ENCODE data around the gene TMEM212. TPM values are rescaled to one million over a fixed set of nuclear protein-coding genes. Genes with fewer than 3 reads are reported as not detected.

TMEM212 gene
- polyA plus RNA-seq, 2 of the 4 experiments (the other 2 are of a cell fraction): not detected

GRCh38 chr3:171830518-171830875, 12.7 kb upstream of the TMEM212 start:
- Histone ChIP-seq H3K4me3 (no peak overlapping the region), H3K4me1 (peaks cover 60% of the 10 kb centered on the region), H3K27ac (peak overlapping the region; percentile 73 to 81), H3K9me3 (no peaks in the 10 kb centered on the region), H3K4me2 (peak overlapping the region; percentile 64; the same call in 2 of the 3 replicates)
- FAIRE-seq: no peak
- no peak for TF ChIP-seq RNF2 (IDR thresholded peaks at IDR 0.05; ENCODE audit: borderline replicate concordance, low read depth)
- no peak for TF ChIP-seq FOSL2 (IDR thresholded peaks at IDR 0.05)
- no peak for TF ChIP-seq FOSL2 (CRISPR knock-in tag; IDR thresholded peaks at IDR 0.05)
- TF ChIP-seq CHD2 (IDR thresholded peaks at IDR 0.05; ENCODE audit: low read length, partially characterized antibody): no peak
- no peak for TF ChIP-seq FOSB (CRISPR knock-in tag; IDR thresholded peaks at IDR 0.05)
- no peak for TF ChIP-seq NR3C1 (IDR thresholded peaks at IDR 0.05)
- TF ChIP-seq HMGXB4 (CRISPR knock-in tag; IDR thresholded peaks at IDR 0.05; ENCODE audit: borderline replicate concordance): no peak
- TF ChIP-seq PHF8 (IDR thresholded peaks at IDR 0.05; ENCODE audit: borderline replicate concordance, low read depth): no peak
- TF ChIP-seq TFCP2L1 (CRISPR knock-in tag; IDR thresholded peaks at IDR 0.05): no peak
- TF ChIP-seq CHD4 (IDR thresholded peaks at IDR 0.05; ENCODE audit: borderline replicate concordance): no peak
- TF ChIP-seq HDAC2 (IDR thresholded peaks at IDR 0.05): no peak
- TF ChIP-seq JUNB (IDR thresholded peaks at IDR 0.05): no peak
- no peak for TF ChIP-seq ZFP36 (IDR thresholded peaks at IDR 0.05; ENCODE audit: borderline replicate concordance, partially characterized antibody)
- TF ChIP-seq USF2 (IDR thresholded peaks at IDR 0.05): no peak
- no peak for TF ChIP-seq EHF (CRISPR knock-in tag; IDR thresholded peaks at IDR 0.05)
- no peak for DNase-seq (ENCODE audit: low read depth in 1 of 2, low spot score in 1 of 2)
- POLR2A ChIA-PET: no interaction called here
- ATAC-seq: no peak
- CTCF ChIA-PET: interaction anchor here (0.6 to 4.8 kb wide), 24 partner anchors 8 to 869 kb away, joined by 3 to 24 read pairs (median 4); partner anchors contain the start of gene PLD1

- no peak for FAIRE-seq
- no peak overlapping the region for H3K4me3 ChIP-seq
- H3K27ac ChIP-seq: peak overlapping the region; percentile 34 to 72; a peak in 4 of 6 replicates
- CTCF ChIA-PET: interaction anchor here (0.9 to 1.1 kb wide), 3 partner anchors 60 to 185 kb away, joined by 3 to 4 read pairs (median 3); no protein-coding TSS in a partner anchor
- no peak for ATAC-seq
- DNase-seq (ENCODE audit: low read depth in 1 of 2, low spot score in 1 of 2): no peak
- H3K4me1 ChIP-seq: peaks cover 48% of the 10 kb centered on the region
- 70% methylated on average over 3 of the region's 3 CpGs for WGBS (ENCODE audit: missing lambda C conversion rate)
- H3K9me3 ChIP-seq: no peaks in the 10 kb centered on the region
- POLR2A ChIA-PET: no interaction called here
- no peak for TF ChIP-seq HEYL (CRISPR knock-in tag; IDR thresholded peaks at IDR 0.05)
- no peak for TF ChIP-seq USF2 (IDR thresholded peaks at IDR 0.05)
- TF ChIP-seq RARB (CRISPR knock-in tag; IDR thresholded peaks at IDR 0.05): no peak
- no peak for TF ChIP-seq RAD21 (conservative IDR thresholded peaks at IDR 0.05 in 1 of 2, IDR thresholded peaks at IDR 0.05 in 1 of 2)
- TF ChIP-seq RFX5 (IDR thresholded peaks at IDR 0.05): no peak
- TF ChIP-seq CHD2 (IDR thresholded peaks at IDR 0.05; ENCODE audit: low read length, partially characterized antibody): no peak
- TF ChIP-seq TP53 (CRISPR knock-in tag; IDR thresholded peaks at IDR 0.05): no peak
- no peak for TF ChIP-seq ESRRA (IDR thresholded peaks at IDR 0.05; ENCODE audit: borderline replicate concordance, low read length)
- TF ChIP-seq MAFK (IDR thresholded peaks at IDR 0.05; ENCODE audit: partially characterized antibody): no peak
- no peak for TF ChIP-seq ELK1 (IDR thresholded peaks at IDR 0.05; ENCODE audit: low read depth, low read length)
- TF ChIP-seq KDM5A (IDR thresholded peaks at IDR 0.05): no peak
- TF ChIP-seq JUNB (IDR thresholded peaks at IDR 0.05): no peak
- H3K4me2 ChIP-seq: peak overlapping the region; percentile 50
These were observed 11.2 kb upstream of the TMEM212 start for GRCh38 chr3:171831936-171832335.

Measured in A549 (cell line).